HCT116 (cell line): Measurements from ENCODE around the gene PHYKPL. TPM values are rescaled to one million over a fixed set of nuclear protein-coding genes. Genes with fewer than 3 reads are reported as not detected.

Experiments
- ATAC-seq: fragments of 200-7000 bp; cut with Tn5 transposase; 2 replicates; pipeline ENCODE4 v1.9.1; 2020; ENCODE audit warnings: mild to moderate bottlenecking, moderate library complexity
- BruUV-seq: library from RNA; stranded (reverse); fragments of 400-500 nt; replicated peaks from 2 replicates; lab custom pipeline; 2021; lab: Mats Ljungman, UMichigan
- CTCF ChIA-PET: fragments of 300-600 bp; sonication (Branson Sonifier 250); formaldehyde crosslinking; loops from one replicate; lab custom pipeline; 2021; ENCODE audit warnings: antibody characterized with exemption; lab: Charles Lee
- POLR2A ChIA-PET: fragments of 300-600, 350-600 bp; sonication (Branson Sonifier 250); formaldehyde crosslinking; loops from one replicate; lab custom pipeline; 2021; ENCODE audit warnings: antibody characterized with exemption; lab: Charles Lee
- RAD21 ChIA-PET, 2 experiments: fragments of 300-600 bp; sonication (Branson Sonifier 250); formaldehyde crosslinking; loops; one replicate each; lab custom pipeline; 2023; ENCODE audit warnings: low total read pairs in 2 of 2; ENCODE audit not compliant: uncharacterized antibody in 2 of 2, unreplicated experiment in 2 of 2, low non-redundant PET in 1 of 2; lab: Charles Lee
- DNase-seq: peaks from one replicate; pipeline ENCODE4 v3.0.0-alpha.2; 2010; ENCODE audit warnings: low read depth, low spot score
- H2AFZ ChIP-seq: fragments of 200-600 bp; shearing (Covaris generic), sonication (generic); 2 replicates; pipeline ENCODE4 v1.6.1; 2017; ENCODE audit warnings: low read depth, mixed run types, mixed read lengths, antibody characterized with exemption, low read length; ENCODE audit not compliant: poor library complexity, severe bottlenecking
- H3K27ac ChIP-seq: 2 replicates; pipeline ENCODE4 v1.5.1; 2012; ENCODE audit warnings: low read depth, low read length
- H3K27me3 ChIP-seq: fragments of 200-600 bp; sonication (generic); 2 replicates; pipeline ENCODE4 v1.6.1; 2016; ENCODE audit warnings: mixed run types, low read length, mixed read lengths; ENCODE audit not compliant: insufficient read depth
- H3K36me3 ChIP-seq, 2 experiments: fragments of 200-500 bp in 1 of 2; fragments of 200-600 bp in 1 of 2; sonication (Bioruptor generic) in 1 of 2; sonication (generic) in 1 of 2; 2 replicates each; pipeline versions ENCODE4 v1.5.1 to v1.6.1; 2014 to 2016; ENCODE audit warnings: low read length in 2 of 2, inconsistent platforms in 1 of 2, mixed read lengths in 1 of 2, mixed run types in 1 of 2; ENCODE audit not compliant: insufficient read depth in 2 of 2, control insufficient read depth in 1 of 2
- H3K4me1 ChIP-seq, 2 experiments: fragments of 200-600 bp in 1 of 2; sonication (generic) in 1 of 2; 2 replicates each; pipeline versions ENCODE4 v1.5.1 to v1.6.1; 2012 to 2017; ENCODE audit warnings: low read length in 2 of 2, inconsistent platforms in 1 of 2, mild to moderate bottlenecking in 1 of 2, mixed read lengths in 1 of 2, mixed run types in 1 of 2, moderate library complexity in 1 of 2; ENCODE audit not compliant: insufficient read depth in 2 of 2, control insufficient read depth in 1 of 2
- H3K4me2 ChIP-seq: fragments of 200-600 bp; sonication (generic); 2 replicates; pipeline ENCODE4 v1.6.1; 2017; ENCODE audit warnings: mixed run types, low read length, mixed read lengths
- H3K4me3 ChIP-seq, 2 experiments: fragments of 200-600 bp in 1 of 2; sonication (generic) in 1 of 2; replicated peaks in 1 of 2; 2 replicates each; pipeline ENCODE4 v1.5.1; 2011 to 2016; ENCODE audit warnings: low read length in 2 of 2, control low read depth in 1 of 2, low read depth in 1 of 2, mild to moderate bottlenecking in 1 of 2, mixed read lengths in 1 of 2, mixed run types in 1 of 2
- H3K79me2 ChIP-seq: fragments of 200-600 bp; sonication (generic); 2 replicates; pipeline ENCODE4 v1.6.1; 2017; ENCODE audit warnings: mild to moderate bottlenecking, mixed run types, low read length, moderate library complexity, mixed read lengths; ENCODE audit not compliant: insufficient read depth
- H3K9ac ChIP-seq: fragments of 200-600 bp; sonication (generic); 2 replicates; pipeline ENCODE4 v1.6.1; 2016; ENCODE audit warnings: low read length, mixed read lengths
- H3K9me2 ChIP-seq: fragments of 200-600 bp; sonication (generic), shearing (Covaris generic); 2 replicates; pipeline ENCODE4 v1.6.1; 2017; ENCODE audit warnings: mixed run types, mild to moderate bottlenecking, moderate library complexity; ENCODE audit not compliant: insufficient read depth
- H3K9me3 ChIP-seq, 2 experiments: fragments of 200-500 bp in 1 of 2; fragments of 200-600 bp in 1 of 2; sonication (Bioruptor generic) in 1 of 2; sonication (generic) in 1 of 2; 2 replicates each; pipeline ENCODE4 v1.6.1; 2014 to 2017; ENCODE audit warnings: low read length in 2 of 2, mixed read lengths in 2 of 2, inconsistent platforms in 1 of 2, low read depth in 1 of 2, mild to moderate bottlenecking in 1 of 2, mixed run types in 1 of 2, moderate library complexity in 1 of 2; ENCODE audit not compliant: control insufficient read depth in 1 of 2, insufficient read depth in 1 of 2
- H4K20me1 ChIP-seq: fragments of 200-600 bp; sonication (generic), shearing (Covaris generic); 2 replicates; pipeline ENCODE4 v1.6.1; 2017; ENCODE audit warnings: mixed run types, mild to moderate bottlenecking, moderate library complexity; ENCODE audit not compliant: insufficient read depth
- CBX3 ChIP-seq: IDR thresholded peaks from 2 replicates; pipeline ENCODE4 v1.6.1; 2012; ENCODE audit warnings: low read depth
- ELF1 ChIP-seq: IDR thresholded peaks from 2 replicates; pipeline ENCODE4 v1.6.1; 2012; ENCODE audit warnings: low read depth, borderline replicate concordance
- EZH2 ChIP-seq: fragments of 200-600 bp; sonication (generic); IDR thresholded peaks from 2 replicates; pipeline ENCODE4 v1.6.1; 2017; ENCODE audit warnings: antibody characterized with exemption, mixed run types
- JUND ChIP-seq: IDR thresholded peaks from 2 replicates; pipeline ENCODE4 v1.6.1; 2012
- POLR2A ChIP-seq: IDR thresholded peaks from 2 replicates; pipeline ENCODE4 v1.7.0; 2011; ENCODE audit warnings: borderline replicate concordance; ENCODE audit not compliant: insufficient read depth, insufficient read length; ENCODE audit errors: extremely low read depth
- SIN3A ChIP-seq: IDR thresholded peaks from 2 replicates; pipeline ENCODE4 v1.6.1; 2012; ENCODE audit warnings: low read depth
- SRF ChIP-seq: IDR thresholded peaks from 2 replicates; pipeline ENCODE4 v1.6.1; 2012; ENCODE audit warnings: low read depth
- TCF7L2 ChIP-seq: IDR thresholded peaks from 2 replicates; pipeline ENCODE4 v1.7.0; 2011; ENCODE audit warnings: borderline replicate concordance, inconsistent platforms; ENCODE audit not compliant: insufficient read depth, insufficient read length; ENCODE audit errors: extremely low read depth
- YY1 ChIP-seq: IDR thresholded peaks from 2 replicates; pipeline ENCODE4 v1.6.1; 2011; ENCODE audit warnings: low read length, low read depth, moderate library complexity, mild to moderate bottlenecking; ENCODE audit not compliant: insufficient replicate concordance; ENCODE audit errors: extremely low read depth
- ZNF274 ChIP-seq: fragments of 200-500 bp; sonication (Bioruptor generic); IDR thresholded peaks from 2 replicates; pipeline ENCODE4 v1.6.1; 2014; ENCODE audit warnings: mild to moderate bottlenecking, low read depth, low read length, inconsistent platforms
- intact Hi-C: fragments of 100-400 bp; cut with micrococcal nuclease; formaldehyde crosslinking; loops from 2 replicates; pipeline ENCODE4 v1.10.0; 2022
- total RNA-seq: library from RNA; stranded (reverse); gene quantifications from one replicate; pipeline ENCODE4 v1.2.1, GENCODE V29; 2021; ENCODE audit not compliant: unreplicated experiment

Gene PHYKPL
- total RNA-seq, 1 experiment from 2014 or later, result 57.8 TPM

DNA sequence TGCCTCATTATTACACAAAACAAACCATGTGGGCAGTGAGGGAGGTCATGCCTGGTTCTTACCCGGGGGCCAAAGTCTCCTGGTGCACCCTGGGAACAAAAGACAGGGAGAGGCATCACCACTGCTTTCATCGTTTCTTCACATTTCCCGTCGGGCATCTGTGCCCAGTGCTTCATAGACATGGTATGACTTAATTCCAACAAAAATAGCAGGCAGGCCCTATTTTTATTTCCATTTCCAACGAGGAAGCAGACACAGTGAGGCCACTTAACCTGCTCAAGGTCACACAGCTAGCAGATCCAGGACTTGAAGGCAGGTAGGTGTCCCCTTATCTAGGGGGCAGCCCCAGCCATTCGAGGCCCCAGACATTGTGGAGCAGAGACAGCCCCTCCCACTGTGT is 34.6 kb upstream of the PHYKPL start:
- no peaks in the 10 kb centered on the region for H3K9me3 ChIP-seq
- ChIA-PET RAD21 (no interaction called here), CTCF (interaction anchor here (1.5 kb wide), 1 partner anchor 17 kb away, joined by 3 read pairs; no protein-coding TSS in a partner anchor), POLR2A (no interaction called here)
- no peak overlapping the region for H3K9ac ChIP-seq
- H3K79me2 ChIP-seq, result no peaks in the 10 kb centered on the region
- H3K4me3 ChIP-seq, result no peak overlapping the region
- no peak overlapping the region for H3K27ac ChIP-seq
- H3K27me3 ChIP-seq, result no peaks in the 10 kb centered on the region
- ATAC-seq, result no peak
- DNase-seq, result no peak
- H3K36me3 ChIP-seq, result no peaks in the 10 kb centered on the region
- H2AFZ ChIP-seq, result no peak overlapping the region
- no peak overlapping the region for H3K4me2 ChIP-seq
- H3K4me1 ChIP-seq, result no peaks in the 10 kb centered on the region
- intact Hi-C loops, result no loop called here
- H3K9me2 ChIP-seq, result no peaks in the 10 kb centered on the region
- TF ChIP-seq SRF, result no peak
- no peak for TF ChIP-seq POLR2A
- no peak for TF ChIP-seq ELF1
- TF ChIP-seq CBX3, result no peak
- no peak for TF ChIP-seq SIN3A
- TF ChIP-seq YY1, result no peak
- TF ChIP-seq JUND, result no peak
- TF ChIP-seq TCF7L2, result no peak
- TF ChIP-seq ZNF274, result no peak
- no peak for TF ChIP-seq EZH2
- TF ChIP-seq, all 23 proteins: peak for 0
- no TSS peak for BruUV-seq
- H4K20me1 ChIP-seq, result no peaks in the 10 kb centered on the region

DNA sequence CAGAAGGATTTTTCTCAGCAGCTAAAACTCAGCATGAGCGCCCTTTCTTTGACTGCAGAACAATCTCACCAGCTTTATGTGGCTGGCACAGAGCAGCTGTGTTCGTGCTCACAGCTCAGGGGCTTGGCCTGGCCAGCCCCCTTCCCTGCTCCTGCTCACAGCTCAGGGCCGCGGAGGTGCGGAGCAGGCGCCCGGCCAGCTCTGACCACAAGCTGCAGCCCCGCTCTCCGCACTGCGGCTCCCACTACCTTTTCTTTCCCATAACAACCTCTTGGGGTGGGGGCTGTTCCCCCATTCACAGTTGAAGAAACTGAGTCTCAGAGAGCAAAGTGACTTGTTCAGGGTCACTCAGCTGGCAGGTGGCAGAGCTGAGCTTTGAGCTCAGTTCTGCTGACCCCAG is 34.0 kb upstream of the PHYKPL start:
- no peaks in the 10 kb centered on the region for H3K9me2 ChIP-seq
- no TSS peak for BruUV-seq
- no peak for DNase-seq
- H3K4me3 ChIP-seq, result no peak overlapping the region
- no peaks in the 10 kb centered on the region for H3K79me2 ChIP-seq
- no peak overlapping the region for H3K27ac ChIP-seq
- TF ChIP-seq YY1, result no peak
- no peaks in the 10 kb centered on the region for H3K27me3 ChIP-seq
- intact Hi-C loops, result no loop called here
- H3K9ac ChIP-seq, result no peak overlapping the region
- ATAC-seq, result no peak
- H4K20me1 ChIP-seq, result no peaks in the 10 kb centered on the region
- H3K36me3 ChIP-seq, result no peaks in the 10 kb centered on the region
- no peaks in the 10 kb centered on the region for H3K4me1 ChIP-seq
- H2AFZ ChIP-seq, result no peak overlapping the region
- H3K9me3 ChIP-seq, result no peaks in the 10 kb centered on the region
- POLR2A ChIA-PET, result no interaction called here
- CTCF ChIA-PET, result interaction anchor here (1.5 kb wide), 1 partner anchor 18 kb away, joined by 3 read pairs; no protein-coding TSS in a partner anchor
- no peak overlapping the region for H3K4me2 ChIP-seq
- RAD21 ChIA-PET, result no interaction called here
